ENCODE results near the gene SLK. TPM values are rescaled to one million over a fixed set of nuclear protein-coding genes. Genes with fewer than 3 reads are reported as not detected.

The SLK gene
- total and polyA plus RNA-seq, 2 of the 13 experiments (the other 11 are each of a cell fraction or from before 2014, with no cell fraction given): 3.4 to 22.8 TPM

DNA sequence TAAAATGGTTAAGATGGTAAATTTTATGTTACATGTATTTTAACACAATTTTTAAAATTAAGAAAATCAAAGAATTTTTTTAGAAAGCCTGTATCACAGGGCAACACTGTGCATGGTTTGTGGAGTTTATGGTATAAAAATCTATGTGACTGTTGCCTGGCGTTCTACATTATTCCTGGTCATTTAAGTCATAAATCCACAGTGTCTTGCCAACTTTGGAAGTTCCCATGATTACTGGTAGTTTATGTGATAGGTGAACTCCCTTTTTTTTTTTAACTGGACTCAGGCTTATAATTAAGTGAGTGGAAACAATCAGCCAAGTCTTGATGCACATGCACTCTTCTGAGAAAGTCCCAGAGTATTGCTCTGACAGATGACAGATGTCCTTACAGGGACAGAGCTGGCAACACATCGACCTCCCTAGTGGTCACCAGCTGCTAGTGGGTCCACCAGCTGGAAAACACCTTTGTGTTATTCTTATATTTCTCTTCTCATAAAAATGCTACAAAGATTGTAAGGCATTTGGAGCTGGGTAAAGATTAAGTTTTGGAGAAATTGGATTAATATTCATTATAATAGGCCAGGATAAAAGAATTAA, 40.1 kb upstream of the SLK start:
- H3K4me1 ChIP-seq (ENCODE audit: insufficient read depth, low read length): peaks cover 19% of the 10 kb centered on the region
- no peaks in the 10 kb centered on the region for H3K36me3 ChIP-seq (replicated peaks in 1 of 2; ENCODE audit: control insufficient read depth in 1 of 2, insufficient read depth in 2 of 2, low read length in 2 of 2)
- no peaks in the 10 kb centered on the region for H3K9me3 ChIP-seq (ENCODE audit: low read length)
- in situ Hi-C loops (cut with HindIII; ENCODE audit: extremely low pct_ligation_motif_present, low pct_unique_long_range_greater_than_20kb) (no loop called here), intact Hi-C loops (cut with micrococcal nuclease; ENCODE audit: unreplicated experiment) (no loop called here)
- no peak overlapping the region for H3K9ac ChIP-seq (ENCODE audit: insufficient read depth, low read depth, low read length)
- ChIA-PET POLR2A (no interaction called here), CTCF (ENCODE audit: low intra/inter-chr PET ratio, low total read pairs) (no interaction called here)
- no peak for FAIRE-seq
- no peaks in the 10 kb centered on the region; a peak in 1 of 5 replicates for H3K27me3 ChIP-seq (ENCODE audit: control insufficient read depth in 1 of 2, insufficient read depth in 2 of 2, low read length in 2 of 2)
- H4K20me1 ChIP-seq (ENCODE audit: insufficient read depth, low read length): no peaks in the 10 kb centered on the region
- no peak for DNase-seq (ENCODE audit: low spot score)
- TF ChIP-seq ZNF496 (CRISPR knock-in tag; IDR thresholded peaks at IDR 0.05; ENCODE audit: insufficient replicate concordance) (no peak), ZNF749 (CRISPR knock-in tag; IDR thresholded peaks at IDR 0.05; ENCODE audit: borderline replicate concordance) (no peak), PHF5A (CRISPR knock-in tag; IDR thresholded peaks at IDR 0.05; ENCODE audit: low read depth, unreplicated experiment) (no peak), RFX1 (IDR thresholded peaks at IDR 0.05) (no peak), ZBTB49 (CRISPR knock-in tag; IDR thresholded peaks at IDR 0.05; ENCODE audit: borderline replicate concordance) (no peak), HNRNPH1 (optimal IDR thresholded peaks at IDR 0.05; ENCODE audit: low read depth, low read length) (no peak), NFIB (CRISPR knock-in tag; IDR thresholded peaks at IDR 0.05; ENCODE audit: borderline replicate concordance) (no peak), KMT2A (CRISPR knock-in tag; IDR thresholded peaks at IDR 0.05) (no peak), MTF2 (CRISPR knock-in tag; IDR thresholded peaks at IDR 0.05; ENCODE audit: borderline replicate concordance) (no peak), ATF7-NPFF (CRISPR knock-in tag; IDR thresholded peaks at IDR 0.05; ENCODE audit: low read depth) (no peak), GMEB1 (CRISPR knock-in tag; IDR thresholded peaks at IDR 0.05; ENCODE audit: borderline replicate concordance) (no peak), NFE2L1 (CRISPR knock-in tag; IDR thresholded peaks at IDR 0.05; ENCODE audit: borderline replicate concordance) (no peak), IRF2 (CRISPR knock-in tag; IDR thresholded peaks at IDR 0.05) (no peak)
- TF ChIP-seq, protein P1, sequence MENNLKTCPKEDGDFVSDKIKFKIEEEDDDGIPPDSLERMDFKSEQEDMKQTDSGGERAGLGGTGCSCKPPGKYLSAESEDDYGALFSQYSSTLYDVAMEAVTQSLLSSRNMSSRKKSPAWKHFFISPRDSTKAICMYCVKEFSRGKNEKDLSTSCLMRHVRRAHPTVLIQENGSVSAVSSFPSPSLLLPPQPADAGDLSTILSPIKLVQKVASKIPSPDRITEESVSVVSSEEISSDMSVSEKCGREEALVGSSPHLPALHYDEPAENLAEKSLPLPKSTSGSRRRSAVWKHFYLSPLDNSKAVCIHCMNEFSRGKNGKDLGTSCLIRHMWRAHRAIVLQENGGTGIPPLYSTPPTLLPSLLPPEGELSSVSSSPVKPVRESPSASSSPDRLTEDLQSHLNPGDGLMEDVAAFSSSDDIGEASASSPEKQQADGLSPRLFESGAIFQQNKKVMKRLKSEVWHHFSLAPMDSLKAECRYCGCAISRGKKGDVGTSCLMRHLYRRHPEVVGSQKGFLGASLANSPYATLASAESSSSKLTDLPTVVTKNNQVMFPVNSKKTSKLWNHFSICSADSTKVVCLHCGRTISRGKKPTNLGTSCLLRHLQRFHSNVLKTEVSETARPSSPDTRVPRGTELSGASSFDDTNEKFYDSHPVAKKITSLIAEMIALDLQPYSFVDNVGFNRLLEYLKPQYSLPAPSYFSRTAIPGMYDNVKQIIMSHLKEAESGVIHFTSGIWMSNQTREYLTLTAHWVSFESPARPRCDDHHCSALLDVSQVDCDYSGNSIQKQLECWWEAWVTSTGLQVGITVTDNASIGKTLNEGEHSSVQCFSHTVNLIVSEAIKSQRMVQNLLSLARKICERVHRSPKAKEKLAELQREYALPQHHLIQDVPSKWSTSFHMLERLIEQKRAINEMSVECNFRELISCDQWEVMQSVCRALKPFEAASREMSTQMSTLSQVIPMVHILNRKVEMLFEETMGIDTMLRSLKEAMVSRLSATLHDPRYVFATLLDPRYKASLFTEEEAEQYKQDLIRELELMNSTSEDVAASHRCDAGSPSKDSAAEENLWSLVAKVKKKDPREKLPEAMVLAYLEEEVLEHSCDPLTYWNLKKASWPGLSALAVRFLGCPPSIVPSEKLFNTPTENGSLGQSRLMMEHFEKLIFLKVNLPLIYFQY (CRISPR knock-in tag; IDR thresholded peaks at IDR 0.05; ENCODE audit: borderline replicate concordance): no peak
- peak; percentile 70 for ATAC-seq
- 45% methylated on average over 2 of the region's 2 CpGs for WGBS (ENCODE audit: low lambda C conversion rate)
- H3K27ac ChIP-seq (ENCODE audit: extremely low read length, insufficient read depth, low read length): no peak overlapping the region
- H3K79me2 ChIP-seq (ENCODE audit: insufficient read depth, low read length): no peaks in the 10 kb centered on the region
- H2AFZ ChIP-seq (ENCODE audit: low read length): no peak overlapping the region
- BruUV-seq (replicated peaks): no TSS peak
- no peak overlapping the region for H3K4me2 ChIP-seq (ENCODE audit: low read depth, low read length)
- H3K4me3 ChIP-seq (replicated peaks in 1 of 3; ENCODE audit: insufficient read depth in 1 of 3, low read depth in 2 of 3, low read length in 3 of 3): no peak overlapping the region

All from HepG2 (cell line).